Thyroid gland (tissue), 4 donors: ENCODE data around the gene EMP2.

Source experiments
- POLR2A ChIP-seq, 2 donors: fragments of 450-650 bp; IDR thresholded peaks; one replicate each; pipeline ENCODE4 v1.6.1; 2017; ENCODE audit warnings: antibody characterized with exemption in 2 of 2, mild to moderate bottlenecking in 2 of 2, moderate library complexity in 1 of 2
- TF ChIP-seq, protein P1 (sequence below), 6 experiments: fragments of 200-600 bp in 3 of 6; fragments of 450-650 bp in 3 of 6; sonication (generic) in 3 of 6; IDR thresholded peaks; one replicate each; pipeline ENCODE4 v1.5.1; 2016 to 2019; ENCODE audit warnings: antibody characterized with exemption in 6 of 6, mild to moderate bottlenecking in 2 of 6, inconsistent platforms in 1 of 6, moderate library complexity in 1 of 6

- TF ChIP-seq POLR2A (IDR thresholded peaks at IDR 0.05): no peak
- TF ChIP-seq, protein P1, sequence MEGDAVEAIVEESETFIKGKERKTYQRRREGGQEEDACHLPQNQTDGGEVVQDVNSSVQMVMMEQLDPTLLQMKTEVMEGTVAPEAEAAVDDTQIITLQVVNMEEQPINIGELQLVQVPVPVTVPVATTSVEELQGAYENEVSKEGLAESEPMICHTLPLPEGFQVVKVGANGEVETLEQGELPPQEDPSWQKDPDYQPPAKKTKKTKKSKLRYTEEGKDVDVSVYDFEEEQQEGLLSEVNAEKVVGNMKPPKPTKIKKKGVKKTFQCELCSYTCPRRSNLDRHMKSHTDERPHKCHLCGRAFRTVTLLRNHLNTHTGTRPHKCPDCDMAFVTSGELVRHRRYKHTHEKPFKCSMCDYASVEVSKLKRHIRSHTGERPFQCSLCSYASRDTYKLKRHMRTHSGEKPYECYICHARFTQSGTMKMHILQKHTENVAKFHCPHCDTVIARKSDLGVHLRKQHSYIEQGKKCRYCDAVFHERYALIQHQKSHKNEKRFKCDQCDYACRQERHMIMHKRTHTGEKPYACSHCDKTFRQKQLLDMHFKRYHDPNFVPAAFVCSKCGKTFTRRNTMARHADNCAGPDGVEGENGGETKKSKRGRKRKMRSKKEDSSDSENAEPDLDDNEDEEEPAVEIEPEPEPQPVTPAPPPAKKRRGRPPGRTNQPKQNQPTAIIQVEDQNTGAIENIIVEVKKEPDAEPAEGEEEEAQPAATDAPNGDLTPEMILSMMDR (IDR thresholded peaks at IDR 0.05): no peak
These were observed 7.2 kb upstream of the EMP2 start for GRCh38 chr16:10587622-10588021.
